Heart left ventricle (tissue), 16 donors: Measurements from ENCODE around the gene CRYBG1. TPM values are rescaled to one million over a fixed set of nuclear protein-coding genes. Genes with fewer than 3 reads are reported as not detected.

Experiments used
- ATAC-seq, 4 donors: fragments of 200-7000 bp; cut with Tn5 transposase; one replicate each; pipeline ENCODE4 v1.9.1; 2020 to 2022; ENCODE audit warnings: moderate library complexity in 4 of 4, mild to moderate bottlenecking in 3 of 4, moderate number of reproducible peaks in 1 of 4
- DNase-seq, 5 donors: peaks; one replicate each; pipeline ENCODE4 v3.0.0-alpha.2; 2020
- H3K27ac ChIP-seq, 12 donors: fragments of 200-600 bp; sonication (generic) in 4 of 12; one replicate each; pipeline versions ENCODE4 v1.5.0 to v1.8.0; 2016 to 2022; ENCODE audit warnings: mild to moderate bottlenecking in 2 of 12
- H3K27me3 ChIP-seq, 9 donors: fragments of 200-600 bp; sonication (generic) in 2 of 9; one replicate each; pipeline versions ENCODE4 v1.5.1 to v1.8.0; 2016 to 2022; ENCODE audit warnings: mild to moderate bottlenecking in 3 of 9
- H3K36me3 ChIP-seq, 9 donors: fragments of 200-600 bp; sonication (generic) in 2 of 9; one replicate each; pipeline versions ENCODE4 v1.5.0 to v1.8.0; 2018 to 2022; ENCODE audit warnings: mild to moderate bottlenecking in 2 of 9
- H3K4me1 ChIP-seq, 12 donors: fragments of 200-600 bp; sonication (generic) in 4 of 12; one replicate each; pipeline versions ENCODE4 v1.5.0 to v1.8.0; 2016 to 2022; ENCODE audit warnings: mild to moderate bottlenecking in 3 of 12
- H3K4me3 ChIP-seq, 12 donors: fragments of 200-600 bp; sonication (generic) in 4 of 12; one replicate each; pipeline versions ENCODE4 v1.5.0 to v1.8.0; 2017 to 2022; ENCODE audit warnings: mild to moderate bottlenecking in 9 of 12, moderate library complexity in 4 of 12
- H3K9me3 ChIP-seq, 12 donors: fragments of 200-600 bp; sonication (generic) in 4 of 12; one replicate each; pipeline versions ENCODE4 v1.5.0 to v1.8.0; 2016 to 2022; ENCODE audit warnings: mild to moderate bottlenecking in 1 of 12
- POLR2A ChIP-seq, 2 donors: fragments of 450-650 bp; IDR thresholded peaks; one replicate each; pipeline ENCODE4 v1.6.1; 2017; ENCODE audit warnings: antibody characterized with exemption in 2 of 2, mild to moderate bottlenecking in 2 of 2, moderate library complexity in 2 of 2
- WGBS, 4 donors: extraction: QIAGEN DNeasy Blood & Tissue Kit in 2 of 4; methylation state at CpG; one replicate each; pipeline versions ENCODE4 v1.1.5 to v1.1.7; 2013 to 2018; 5-methylcytosine and 5-hydroxymethylcytosine counted together
- intact Hi-C, 10 donors: fragments of 100-400 bp; cut with DNase I; formaldehyde crosslinking; loops; one replicate each; pipeline versions ENCODE4 v1.11.1 to v1.14.2; 2022
- polyA plus RNA-seq, 2 donors: library from polyadenylated mRNA; stranded (reverse); fragments of 200-250 nt; gene quantifications; one replicate each; pipeline ENCODE4 v1.2.3, GENCODE V29; 2013
- total RNA-seq, 9 donors: library from RNA; depleted of rRNA in 2 of 9; stranded (reverse); fragments of >200 nt in 2 of 9; fragmentation: NEBNext Ultra II Directional in 3 of 9; extraction: Animal tissue kit (Norgen Biotek cat#: 25700) in 3 of 9; gene quantifications; one replicate each; pipeline versions ENCODE4 v1.1.0 to v1.2.4, GENCODE V29; 2016 to 2023
- TF ChIP-seq, protein P1 (sequence below), 12 donors: fragments of 200-600 bp; sonication (generic) in 4 of 12; IDR thresholded peaks; one replicate each; pipeline versions ENCODE4 v1.5.0 to v1.8.0; 2018 to 2022; ENCODE audit warnings: antibody characterized with exemption in 12 of 12, mild to moderate bottlenecking in 5 of 12
- donor health status: ischemic (EF 13 %, LVEDD 7.1; RV severe dilation, severe dysfunction).
- donor health status: healthy with polysubstance abuse.
- donor health status: DM: no; HTN: yes; CAD: no.
- donor health status: DM: no; HTN: no; CAD: no.
- donor health status: ischemic (EF 25% LVEDD 6.9; RV normal size, moderate dysfunction).
- donor health status: ischemic (EF 25% LVEDD 5.7; RV mildly dilated, moderate dysfunction).
- donor health status: healthy.
- donor health status: DM: yes; HTN: yes; CAD: no.
- donor health status: ischemic (EF 35%, LVEDD 5.7; RV mildly dilated, moderate dysfunction).
- donor health status: nonischemic (EF 11% LVEDD 7.7; RV severe dilation, severe dysfunction).
- donor health status: DM: yes; HTN: yes; CAD: no.
- donor health status: PGD.
- donor health status: ischemic (EF 29% LVEDD 5.4; RV normal size, mild dysfunction).
- donor health status: nonischemic (EF 23%, LVEDD 6.1; RV moderate dilation, normal function).

CRYBG1 gene
- total and polyA plus RNA-seq, 11 donors, result 0.42 to 17.7 (median 1.5) TPM

- H3K36me3 ChIP-seq, result no peaks in the 10 kb centered on the region
- H3K27me3 ChIP-seq, result peaks cover 0 to 5% (median 0%) of the 10 kb centered on the region in 9 donors
- TF ChIP-seq, protein P1, sequence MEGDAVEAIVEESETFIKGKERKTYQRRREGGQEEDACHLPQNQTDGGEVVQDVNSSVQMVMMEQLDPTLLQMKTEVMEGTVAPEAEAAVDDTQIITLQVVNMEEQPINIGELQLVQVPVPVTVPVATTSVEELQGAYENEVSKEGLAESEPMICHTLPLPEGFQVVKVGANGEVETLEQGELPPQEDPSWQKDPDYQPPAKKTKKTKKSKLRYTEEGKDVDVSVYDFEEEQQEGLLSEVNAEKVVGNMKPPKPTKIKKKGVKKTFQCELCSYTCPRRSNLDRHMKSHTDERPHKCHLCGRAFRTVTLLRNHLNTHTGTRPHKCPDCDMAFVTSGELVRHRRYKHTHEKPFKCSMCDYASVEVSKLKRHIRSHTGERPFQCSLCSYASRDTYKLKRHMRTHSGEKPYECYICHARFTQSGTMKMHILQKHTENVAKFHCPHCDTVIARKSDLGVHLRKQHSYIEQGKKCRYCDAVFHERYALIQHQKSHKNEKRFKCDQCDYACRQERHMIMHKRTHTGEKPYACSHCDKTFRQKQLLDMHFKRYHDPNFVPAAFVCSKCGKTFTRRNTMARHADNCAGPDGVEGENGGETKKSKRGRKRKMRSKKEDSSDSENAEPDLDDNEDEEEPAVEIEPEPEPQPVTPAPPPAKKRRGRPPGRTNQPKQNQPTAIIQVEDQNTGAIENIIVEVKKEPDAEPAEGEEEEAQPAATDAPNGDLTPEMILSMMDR (IDR thresholded peaks at IDR 0.05), result no peak
- no peak for TF ChIP-seq POLR2A (IDR thresholded peaks at IDR 0.05)
- no peak overlapping the region for H3K27ac ChIP-seq
- no peaks in the 10 kb centered on the region for H3K9me3 ChIP-seq
- WGBS, 4 donors, result 57 to 76% (median 64%) methylated on average over 4 of the region's 4 CpGs
- H3K4me3 ChIP-seq, result no peak overlapping the region
- H3K4me1 ChIP-seq, result no peaks in the 10 kb centered on the region
- no peak for ATAC-seq
- no peak for DNase-seq
- intact Hi-C loops, result no loop called here
These were observed 55.4 kb downstream of the CRYBG1 start for GRCh38 chr6:106415921-106416320.

- peak in 1 of 5 donors; percentile 25 for DNase-seq
- 38 to 80% (median 56%) methylated on average over 6 of the region's 6 CpGs for WGBS, 4 donors
These were observed 57.1 kb downstream of the CRYBG1 start for GRCh38 chr6:106417572-106418147.

GRCh38 chr6:106419900-106420613, 59.5 kb downstream of the CRYBG1 start:
- no peaks in the 10 kb centered on the region for H3K9me3 ChIP-seq
- no peaks in the 10 kb centered on the region for H3K36me3 ChIP-seq
- H3K4me1 ChIP-seq, result no peaks in the 10 kb centered on the region
- 45 to 49% (median 46%) methylated on average over 2 of the region's 2 CpGs for WGBS, 4 donors
- no peak overlapping the region for H3K4me3 ChIP-seq
- DNase-seq (no peak), ATAC-seq (no peak)
- no peak for TF ChIP-seq POLR2A (IDR thresholded peaks at IDR 0.05)
- TF ChIP-seq, protein P1 (IDR thresholded peaks at IDR 0.05), result no peak
- peaks cover 0 to 5% (median 0%) of the 10 kb centered on the region in 9 donors for H3K27me3 ChIP-seq
- intact Hi-C loops, result no loop called here
- H3K27ac ChIP-seq, result no peak overlapping the region

More at GRCh38 chr6:106417572-106418147, 57.1 kb downstream of the CRYBG1 start:
- Histone ChIP-seq H3K9me3 (no peaks in the 10 kb centered on the region), H3K27me3 (peaks cover 0 to 5% (median 0%) of the 10 kb centered on the region in 9 donors), H3K36me3 (no peaks in the 10 kb centered on the region), H3K4me1 (no peaks in the 10 kb centered on the region), H3K27ac (no peak overlapping the region), H3K4me3 (no peak overlapping the region)
- TF ChIP-seq POLR2A (IDR thresholded peaks at IDR 0.05), result no peak
- TF ChIP-seq, protein P1 (IDR thresholded peaks at IDR 0.05), result no peak
- intact Hi-C loops, result no loop called here
- ATAC-seq, result no peak

DNA sequence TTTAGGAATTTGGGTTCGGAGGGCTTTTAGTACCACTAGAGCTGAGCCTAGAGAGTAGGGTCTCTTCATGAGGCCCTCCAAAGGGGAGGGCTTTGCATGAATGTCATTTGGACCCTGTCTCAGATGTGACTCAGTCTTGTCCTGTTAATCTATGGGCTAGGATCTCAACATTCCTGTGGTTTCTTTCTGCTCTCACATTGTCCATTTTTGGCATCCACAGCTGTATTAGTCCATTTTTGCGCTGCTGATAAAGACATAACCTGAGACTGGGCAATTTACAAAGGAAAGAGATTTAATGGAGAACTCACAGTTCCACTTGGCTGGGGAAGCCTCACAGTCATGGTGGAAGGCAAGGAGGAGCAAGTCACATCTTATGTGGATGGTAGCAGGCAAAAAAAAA, 61.0 kb downstream of the CRYBG1 start:
- Histone ChIP-seq H3K4me3 (no peak overlapping the region), H3K9me3 (no peaks in the 10 kb centered on the region), H3K36me3 (no peaks in the 10 kb centered on the region), H3K27me3 (peaks cover 0 to 5% (median 0%) of the 10 kb centered on the region in 9 donors), H3K4me1 (no peaks in the 10 kb centered on the region), H3K27ac (no peak overlapping the region)
- intact Hi-C loops, result no loop called here
- 93 to 94% (median 94%) methylated on average over 2 of the region's 2 CpGs for whole genome bisulfite sequencing, 4 donors
- ATAC-seq, result no peak
- DNase-seq, result no peak
- TF ChIP-seq, protein P1 (IDR thresholded peaks at IDR 0.05), result no peak
- no peak for TF ChIP-seq POLR2A (IDR thresholded peaks at IDR 0.05)
